Testis (tissue), 3 donors: Measurements from ENCODE around the gene ZBED1. TPM values are rescaled to one million over a fixed set of nuclear protein-coding genes. Genes with fewer than 3 reads are reported as not detected.
"Not testable (repeated sequence)": the region's sequence is repeated elsewhere in the genome, so short reads cannot be mapped to it uniquely, and the experiment has no call there.

ENCODE experiments used
- DNase-seq: peaks from one replicate; pipeline ENCODE4 v3.0.0-alpha.2; 2019
- H3K27ac ChIP-seq, 2 donors: fragments of 200-600 bp; sonication (generic); one replicate each; pipeline ENCODE4 v1.5.1; 2019
- H3K27me3 ChIP-seq: fragments of 200-600 bp; sonication (generic); one replicate; pipeline ENCODE4 v1.5.1; 2019
- H3K36me3 ChIP-seq: fragments of 200-600 bp; sonication (generic); one replicate; pipeline ENCODE4 v1.5.1; 2017; ENCODE audit warnings: low read depth; ENCODE audit errors: missing control alignments
- H3K4me1 ChIP-seq: fragments of 200-600 bp; sonication (generic); one replicate; pipeline ENCODE4 v1.5.1; 2019
- H3K4me3 ChIP-seq, 2 donors: fragments of 200-600 bp; sonication (generic); one replicate each; pipeline ENCODE4 v1.5.1; 2017 to 2019
- H3K9me3 ChIP-seq: fragments of 200-600 bp; sonication (generic); one replicate; pipeline ENCODE4 v1.5.1; 2017
- CTCF ChIP-seq, 3 experiments: fragments of 450-650 bp in 2 of 3; fragments of 200-600 bp in 1 of 3; sonication (generic) in 1 of 3; IDR thresholded peaks; one replicate each; pipeline ENCODE4 v1.5.1; 2016 to 2019; ENCODE audit warnings: antibody characterized with exemption in 3 of 3, mild to moderate bottlenecking in 2 of 3, moderate library complexity in 1 of 3
- POLR2A ChIP-seq: fragments of 450-650 bp; IDR thresholded peaks from one replicate; pipeline ENCODE4 v1.6.1; 2017; ENCODE audit warnings: antibody characterized with exemption, mild to moderate bottlenecking, moderate library complexity
- WGBS, 2 donors: methylation state at CpG; one replicate each; pipeline ENCODE4 v1.1.5; 2018; 5-methylcytosine and 5-hydroxymethylcytosine counted together
- intact Hi-C: fragments of 100-400 bp; cut with DNase I; formaldehyde crosslinking; loops from one replicate; pipeline ENCODE4 v1.15.1; 2023; ENCODE audit warnings: low total_unique reads
- polyA plus RNA-seq: library from polyadenylated mRNA; stranded (reverse); fragments of 350-450 nt; fragmentation: Illumina TruSeq; extraction: RNeasy Lipid Tissue Mini Kit (QIAGEN cat#74804); gene quantifications from one replicate; pipeline ENCODE4 v1.2.3, GENCODE V29; 2014; ENCODE audit warnings: low read depth, low replicate concordance; ENCODE audit not compliant: insufficient read depth
- total RNA-seq, 2 donors: library from RNA; depleted of rRNA; stranded (reverse); fragments of >200 nt; gene quantifications; one replicate each; pipeline ENCODE4 v1.2.3, GENCODE V29; 2016

Gene ZBED1
- total and polyA plus RNA-seq, 3 donors from 2014 or later, result 24.2 to 77.0 (median 47.2) TPM

GRCh38 chrX:2466876-2467656, 33.7 kb downstream of the ZBED1 start:
- TF ChIP-seq CTCF (IDR thresholded peaks at IDR 0.05), result no peak
- TF ChIP-seq POLR2A, result no peak
- intact Hi-C loops, result no loop called here
- 89 to 91% methylated on average over 20 of the region's 20 CpGs for whole genome bisulfite sequencing, 2 donors
- no peak overlapping the region for H3K4me3 ChIP-seq
- no peak for DNase-seq
- H3K9me3 ChIP-seq, result no peaks in the 10 kb centered on the region
- H3K4me1 ChIP-seq, result peaks cover 9% of the 10 kb centered on the region
- H3K27ac ChIP-seq, result no peak overlapping the region
- no peaks in the 10 kb centered on the region for H3K36me3 ChIP-seq
- H3K27me3 ChIP-seq, result no peaks in the 10 kb centered on the region

- no peak overlapping the region for H3K27ac ChIP-seq
- H3K4me1 ChIP-seq, result peaks cover 9% of the 10 kb centered on the region
- peak; percentile 82 for DNase-seq
- intact Hi-C loops, result no loop called here
- H3K9me3 ChIP-seq, result no peaks in the 10 kb centered on the region
- H3K4me3 ChIP-seq, result peak overlapping the region; percentile 6 to 10
- no peaks in the 10 kb centered on the region for H3K27me3 ChIP-seq
- TF ChIP-seq POLR2A, result no peak
- TF ChIP-seq CTCF (IDR thresholded peaks at IDR 0.05), result no peak
- WGBS, 2 donors, result 73 to 81% methylated on average over 14 to 15 of the region's 15 CpGs
- no peaks in the 10 kb centered on the region for H3K36me3 ChIP-seq
Observed at GRCh38 chrX:2464677-2465166, 36.1 kb downstream of the ZBED1 start.

- 52 to 68% methylated on average over 18 to 30 of the region's 31 CpGs for WGBS, 2 donors
- Histone ChIP-seq H3K9me3 (no peaks in the 10 kb centered on the region), H3K27ac (no peak overlapping the region), H3K36me3 (no peaks in the 10 kb centered on the region), H3K4me3 (peak overlapping the region; percentile 6 to 10), H3K27me3 (no peaks in the 10 kb centered on the region), H3K4me1 (peaks cover 9% of the 10 kb centered on the region)
- intact Hi-C loops, result no loop called here
- DNase-seq, result peak; percentile 76
- TF ChIP-seq CTCF (IDR thresholded peaks at IDR 0.05), result no peak
Observed at GRCh38 chrX:2463973-2464676, 36.7 kb downstream of the ZBED1 start.

- intact Hi-C loops, H3K4me3 ChIP-seq, H3K4me1 ChIP-seq, H3K9me3 ChIP-seq, H3K27me3 ChIP-seq, DNase-seq, H3K36me3 ChIP-seq, H3K27ac ChIP-seq: not testable (repeated sequence)
- 51 to 66% methylated on average over 10 of the region's 10 CpGs for WGBS, 2 donors
Observed at GRCh38 chrX:2463481-2463880, 37.3 kb downstream of the ZBED1 start.

- Histone ChIP-seq H3K27me3 (no peaks in the 10 kb centered on the region), H3K4me3 (no peak overlapping the region), H3K4me1 (peaks cover 9% of the 10 kb centered on the region), H3K27ac (no peak overlapping the region), H3K36me3 (no peaks in the 10 kb centered on the region), H3K9me3 (no peaks in the 10 kb centered on the region)
- WGBS, 2 donors, result 42 to 70% methylated on average over 3 of the region's 3 CpGs
- TF ChIP-seq POLR2A (no peak), CTCF (IDR thresholded peaks at IDR 0.05) (no peak)
- DNase-seq, result no peak
- intact Hi-C loops, result no loop called here
Observed at GRCh38 chrX:2462780-2463179, 38.0 kb downstream of the ZBED1 start.
